Measurements from ENCODE around the gene TMEM62.

DNA sequence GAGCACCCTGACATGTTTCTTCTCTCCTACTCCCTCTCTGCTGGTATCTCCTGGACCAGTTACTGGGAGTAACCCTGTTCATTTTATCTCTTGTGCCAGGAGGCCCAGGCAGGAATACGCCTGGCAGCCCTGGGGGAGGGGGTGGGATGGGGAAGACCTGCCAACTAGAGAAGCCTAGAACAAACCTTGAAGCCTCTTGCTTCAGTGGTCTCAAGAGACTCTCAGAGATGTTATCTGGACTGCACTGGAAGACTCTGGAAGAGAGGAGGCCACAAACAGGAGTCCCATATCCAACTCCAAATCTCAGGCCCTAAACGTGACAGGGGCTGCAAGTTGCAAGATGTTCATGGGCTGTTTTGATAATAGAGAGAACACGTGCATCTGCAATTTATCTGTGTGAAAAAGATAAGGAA is 87.6 kb downstream of the TMEM62 start, which contains the start of gene EPB42:
- TF ChIP-seq POLR2A (IDR thresholded peaks at IDR 0.05; ENCODE audit: low read depth) (no peak), POLR2AphosphoS5 (IDR thresholded peaks at IDR 0.05) (no peak)
- TF ChIP-seq, protein P1, sequence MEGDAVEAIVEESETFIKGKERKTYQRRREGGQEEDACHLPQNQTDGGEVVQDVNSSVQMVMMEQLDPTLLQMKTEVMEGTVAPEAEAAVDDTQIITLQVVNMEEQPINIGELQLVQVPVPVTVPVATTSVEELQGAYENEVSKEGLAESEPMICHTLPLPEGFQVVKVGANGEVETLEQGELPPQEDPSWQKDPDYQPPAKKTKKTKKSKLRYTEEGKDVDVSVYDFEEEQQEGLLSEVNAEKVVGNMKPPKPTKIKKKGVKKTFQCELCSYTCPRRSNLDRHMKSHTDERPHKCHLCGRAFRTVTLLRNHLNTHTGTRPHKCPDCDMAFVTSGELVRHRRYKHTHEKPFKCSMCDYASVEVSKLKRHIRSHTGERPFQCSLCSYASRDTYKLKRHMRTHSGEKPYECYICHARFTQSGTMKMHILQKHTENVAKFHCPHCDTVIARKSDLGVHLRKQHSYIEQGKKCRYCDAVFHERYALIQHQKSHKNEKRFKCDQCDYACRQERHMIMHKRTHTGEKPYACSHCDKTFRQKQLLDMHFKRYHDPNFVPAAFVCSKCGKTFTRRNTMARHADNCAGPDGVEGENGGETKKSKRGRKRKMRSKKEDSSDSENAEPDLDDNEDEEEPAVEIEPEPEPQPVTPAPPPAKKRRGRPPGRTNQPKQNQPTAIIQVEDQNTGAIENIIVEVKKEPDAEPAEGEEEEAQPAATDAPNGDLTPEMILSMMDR (IDR thresholded peaks at IDR 0.05), result no peak

All from esophagus muscularis mucosa (tissue), 3 donors.